RCC 7860 (cell line): ENCODE results near the gene SPATA20.
A peak's percentile ranks its signal among the peaks of the same experiment; 100 is the strongest.

Experiments used
- DNase-seq: peaks from one replicate; pipeline ENCODE4 v3.0.0-alpha.2; 2015; ENCODE audit warnings: low spot score
- FAIRE-seq: peaks from 2 replicates; lab custom pipeline; 2012; peaks lifted over from hg19 to GRCh38; lab: Jason Lieb, UNC

SPATA20 gene

DNA sequence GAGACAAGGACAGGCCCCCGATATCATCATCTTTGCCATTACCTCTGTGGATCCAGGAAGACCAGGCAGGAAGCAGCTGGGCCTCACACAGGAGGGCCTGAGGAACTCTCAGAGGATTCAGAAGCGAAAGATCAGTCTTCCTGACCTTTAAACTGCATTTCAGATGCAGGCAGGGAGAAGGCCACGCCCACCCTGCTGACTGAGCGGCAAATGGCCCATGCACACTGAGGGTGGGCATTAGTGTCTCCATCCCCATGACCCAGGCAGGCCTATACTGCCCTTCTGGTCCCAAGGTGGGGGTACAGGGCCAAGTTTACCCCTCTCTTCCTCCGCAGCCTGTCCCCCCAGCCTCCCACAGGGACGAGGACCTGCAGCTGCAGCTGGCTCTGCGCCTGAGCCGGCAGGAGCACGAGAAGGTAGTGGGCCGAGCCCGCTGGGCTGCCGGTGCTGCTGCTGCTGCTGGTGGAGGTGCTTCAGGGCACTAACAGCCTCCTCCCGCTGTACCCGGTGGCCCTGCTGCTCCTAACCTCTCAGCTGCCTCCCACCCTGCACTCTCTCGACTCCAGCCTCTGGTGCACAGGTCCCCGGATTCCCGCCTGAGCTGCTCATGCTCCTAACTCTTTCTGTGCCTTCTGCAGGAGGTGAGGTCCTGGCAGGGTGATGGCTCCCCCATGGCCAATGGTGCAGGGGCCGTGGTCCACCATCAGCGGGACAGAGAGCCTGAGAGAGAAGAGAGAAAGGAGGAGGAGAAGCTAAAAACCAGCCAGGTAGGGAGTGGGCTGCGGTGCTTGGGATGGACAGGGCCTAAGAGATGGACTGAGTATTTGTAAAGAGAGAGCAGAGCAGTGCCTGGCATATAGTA is 8.2 kb upstream of the SPATA20 start:
- DNase-seq (no peak), FAIRE-seq (no peak)

DNA sequence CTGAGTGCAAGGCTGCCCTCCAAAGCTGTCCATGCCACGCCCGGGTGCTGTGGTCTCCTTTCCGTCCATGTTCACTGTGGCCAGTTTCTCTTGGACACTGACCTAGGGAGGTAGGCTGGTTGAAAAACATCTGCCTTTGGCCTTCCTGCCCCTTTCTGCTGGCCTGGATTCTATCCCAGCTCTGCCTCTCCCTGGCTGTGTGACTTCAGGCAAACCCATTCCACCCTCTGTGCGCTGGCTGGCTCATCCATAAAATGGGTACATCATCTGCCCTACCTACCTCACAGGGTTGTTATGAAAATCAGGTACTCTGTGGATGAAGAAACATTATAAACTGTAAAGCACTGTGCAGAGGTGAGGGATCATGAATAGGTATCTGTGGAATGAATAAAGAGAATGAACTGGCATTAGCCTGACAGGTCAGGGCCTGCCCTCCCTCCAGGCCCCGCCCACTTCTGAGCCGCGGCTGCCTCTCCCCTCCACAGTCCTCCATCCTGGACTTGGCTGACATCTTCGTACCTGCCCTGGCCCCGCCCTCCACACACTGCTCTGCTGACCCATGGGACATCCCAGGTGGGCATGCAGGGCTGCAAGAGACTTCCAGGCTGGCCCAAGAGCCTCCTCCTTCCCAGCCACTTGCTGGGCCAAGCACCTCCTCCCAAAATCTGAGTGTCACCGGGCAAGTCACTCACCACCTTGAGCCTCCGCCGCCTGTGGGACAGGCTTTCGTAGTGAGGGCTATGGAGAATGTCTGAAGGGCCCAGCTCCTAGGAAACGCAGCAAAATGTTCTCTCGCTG is 7.0 kb upstream of the SPATA20 start:
- DNase-seq (no peak), FAIRE-seq (no peak)

DNA sequence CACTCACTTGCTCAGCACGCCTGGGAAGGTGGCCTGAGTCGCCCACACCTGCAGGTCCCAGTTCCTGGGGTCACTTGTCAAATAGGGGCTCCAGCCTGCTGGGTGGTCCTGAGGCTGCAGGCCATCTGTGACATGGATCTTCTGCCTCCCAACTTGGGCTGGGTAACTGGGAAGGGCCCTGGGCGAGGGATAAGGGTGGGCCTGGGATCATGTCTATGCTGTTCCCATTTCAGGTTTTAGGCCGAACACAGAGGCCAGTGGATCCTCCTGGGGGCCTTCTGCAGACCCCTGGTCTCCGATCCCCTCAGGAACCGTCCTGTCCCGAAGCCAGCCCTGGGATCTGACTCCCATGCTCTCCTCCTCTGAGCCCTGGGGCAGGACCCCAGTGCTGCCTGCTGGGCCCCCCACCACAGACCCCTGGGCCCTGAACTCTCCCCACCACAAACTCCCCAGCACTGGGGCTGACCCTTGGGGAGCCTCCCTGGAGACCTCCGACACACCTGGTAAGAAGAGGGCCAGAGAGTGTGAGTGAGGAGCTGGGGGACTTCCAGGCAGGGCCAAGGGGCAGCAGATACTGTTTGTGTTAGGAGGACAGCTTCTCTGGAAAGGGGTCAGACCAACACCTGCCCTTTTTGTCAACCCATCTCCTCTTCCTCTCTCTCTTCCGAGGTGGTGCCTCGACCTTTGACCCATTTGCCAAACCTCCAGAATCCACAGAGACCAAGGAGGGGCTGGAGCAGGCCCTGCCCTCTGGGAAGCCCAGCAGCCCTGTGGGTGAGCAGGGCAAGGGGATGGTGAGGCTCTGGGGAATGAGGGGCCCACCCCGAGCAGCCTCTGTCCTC is 6.2 kb upstream of the SPATA20 start:
- DNase-seq: no peak
- no peak for FAIRE-seq

DNA sequence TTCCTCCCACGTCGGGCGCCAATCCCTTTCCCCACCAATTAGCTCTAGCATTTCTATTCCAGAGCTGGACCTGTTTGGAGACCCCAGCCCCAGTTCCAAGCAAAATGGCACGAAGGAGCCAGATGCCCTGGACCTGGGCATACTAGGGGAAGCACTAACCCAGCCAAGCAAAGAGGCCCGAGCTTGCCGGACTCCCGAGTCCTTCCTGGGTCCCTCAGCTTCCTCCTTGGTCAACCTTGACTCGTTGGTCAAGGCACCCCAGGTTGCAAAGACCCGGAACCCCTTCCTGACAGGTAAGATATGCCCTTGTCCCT is 5.6 kb upstream of the SPATA20 start:
- FAIRE-seq (no peak), DNase-seq (no peak)

DNA sequence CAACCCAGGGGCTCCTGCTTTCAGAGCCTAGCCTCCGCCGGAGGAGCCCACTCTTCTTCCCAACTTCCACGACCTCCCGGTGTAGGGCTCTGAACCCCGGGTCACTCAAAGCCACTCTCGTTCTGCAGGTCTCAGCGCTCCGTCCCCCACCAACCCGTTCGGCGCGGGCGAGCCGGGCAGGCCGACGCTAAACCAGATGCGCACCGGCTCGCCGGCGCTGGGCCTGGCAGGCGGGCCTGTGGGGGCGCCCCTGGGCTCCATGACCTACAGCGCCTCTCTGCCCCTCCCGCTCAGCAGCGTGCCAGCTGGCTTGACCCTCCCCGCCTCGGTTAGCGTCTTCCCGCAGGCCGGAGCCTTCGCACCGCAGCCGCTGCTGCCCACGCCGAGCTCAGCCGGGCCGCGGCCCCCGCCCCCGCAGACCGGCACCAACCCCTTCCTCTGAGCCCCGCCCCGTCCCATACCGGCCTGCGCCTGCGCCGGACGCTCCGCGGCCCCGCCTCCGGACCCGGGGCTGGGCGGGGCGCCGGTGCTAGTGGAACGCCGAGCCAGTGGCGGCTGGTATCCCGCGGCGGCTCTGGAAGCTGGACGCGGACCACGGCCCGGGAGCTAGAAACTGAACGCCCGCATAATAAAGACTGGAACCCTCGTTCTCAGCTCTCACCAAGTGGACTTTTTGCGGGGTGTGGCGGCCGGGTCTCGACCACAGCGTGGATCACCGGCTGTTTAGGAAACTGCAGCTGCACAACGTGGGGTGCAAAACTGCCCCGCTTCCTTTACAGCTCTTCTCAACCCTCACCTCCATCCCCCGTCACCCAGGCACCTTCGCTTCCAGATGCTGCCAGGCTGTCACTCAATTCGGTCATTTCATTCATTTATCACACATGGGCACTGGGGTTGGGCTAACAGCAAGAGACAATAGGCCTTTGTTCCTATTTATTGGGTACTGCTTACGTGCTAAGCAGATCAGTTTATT is 5.0 kb upstream of the SPATA20 start:
- no peak for FAIRE-seq

DNA sequence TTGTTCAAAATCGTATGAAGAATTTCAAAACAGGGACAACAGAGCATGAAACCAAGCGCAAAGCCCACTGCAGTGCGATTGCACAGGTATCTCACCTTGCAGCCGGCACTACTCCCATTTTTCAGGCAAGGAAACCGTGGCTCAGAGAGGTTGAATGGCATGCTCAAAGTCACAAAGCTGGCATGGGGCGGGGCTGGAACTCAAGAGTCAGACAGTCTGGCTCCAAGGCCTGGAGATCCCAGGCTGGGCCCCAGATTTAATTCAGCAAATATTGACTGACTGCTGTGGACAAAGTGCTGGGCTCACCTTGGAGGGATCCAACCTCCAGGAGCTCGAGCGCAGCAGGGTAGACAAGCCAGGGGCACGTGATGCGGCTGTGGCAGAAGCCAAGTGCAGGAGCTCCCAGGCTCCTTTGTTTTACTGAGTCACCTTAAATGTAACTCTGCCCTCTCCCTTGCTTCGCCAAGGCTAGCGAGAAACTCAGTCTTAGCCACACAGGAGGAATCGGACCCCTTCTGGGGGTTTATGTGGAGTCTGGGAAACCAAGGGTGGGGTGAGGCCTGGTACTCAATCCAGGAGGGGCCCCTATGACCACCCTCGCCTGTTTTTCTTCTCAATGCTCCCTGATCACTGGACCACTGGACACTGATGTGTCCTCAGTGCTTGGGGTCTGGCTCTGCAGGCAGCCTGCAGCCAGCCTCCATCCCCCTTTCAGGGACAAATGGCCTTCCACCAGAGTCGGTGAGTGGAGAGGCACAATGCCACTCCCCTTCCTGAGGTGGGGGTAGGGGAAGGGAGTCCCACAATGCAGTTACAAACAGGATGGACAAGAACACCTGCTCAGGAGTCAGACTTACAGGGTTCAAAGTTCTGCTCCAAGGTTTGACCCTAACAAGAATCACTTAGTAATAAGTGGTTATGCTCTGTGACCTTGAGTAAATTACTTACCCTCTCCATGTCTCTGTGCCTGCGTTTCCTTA is 3.9 kb upstream of the SPATA20 start:
- FAIRE-seq: no peak
- DNase-seq: no peak

More for the DNA sequence above, 5.0 kb upstream of the SPATA20 start:
- DNase-seq: peak; percentile 52

DNA sequence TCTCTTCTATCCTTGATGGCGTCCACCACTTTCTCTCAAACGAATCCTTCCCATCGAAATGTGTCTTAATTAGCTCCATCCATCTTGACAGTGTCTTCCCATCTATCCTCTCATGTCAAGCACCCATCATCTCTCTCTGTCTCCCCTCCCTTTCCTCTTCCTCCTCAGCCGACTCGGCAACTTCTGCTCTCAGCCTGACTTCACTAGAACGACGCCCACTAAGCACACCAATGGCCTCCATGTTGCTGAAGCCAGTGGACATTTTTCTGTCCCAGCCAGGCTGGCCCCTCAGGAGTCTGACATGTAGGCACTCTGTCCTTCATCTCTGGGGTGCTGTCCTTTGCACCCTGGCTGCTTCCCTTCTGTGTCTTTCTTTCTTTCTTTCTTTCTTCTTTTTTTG is 2.5 kb upstream of the SPATA20 start:
- FAIRE-seq: no peak
- no peak for DNase-seq

DNA sequence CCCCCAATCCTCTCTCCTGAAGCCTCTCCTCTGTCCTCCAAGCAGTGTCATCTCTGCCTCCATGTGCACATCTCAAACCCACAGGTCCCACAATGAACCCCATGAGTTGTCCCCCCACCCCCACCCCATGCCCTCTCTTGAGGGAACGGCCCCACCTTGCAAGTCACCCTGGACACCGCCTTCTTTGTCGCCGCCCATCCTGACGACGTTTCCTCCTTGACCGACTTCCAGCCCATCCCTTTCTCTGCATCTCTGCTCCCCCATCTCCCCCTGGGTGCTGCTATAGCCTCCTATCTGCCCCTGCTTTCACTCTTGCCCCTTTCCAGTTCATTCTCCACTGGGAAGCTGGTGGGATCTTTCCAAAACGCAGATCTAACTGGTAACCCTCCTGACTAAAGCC is 1.7 kb upstream of the SPATA20 start:
- DNase-seq (no peak), FAIRE-seq (no peak)

DNA sequence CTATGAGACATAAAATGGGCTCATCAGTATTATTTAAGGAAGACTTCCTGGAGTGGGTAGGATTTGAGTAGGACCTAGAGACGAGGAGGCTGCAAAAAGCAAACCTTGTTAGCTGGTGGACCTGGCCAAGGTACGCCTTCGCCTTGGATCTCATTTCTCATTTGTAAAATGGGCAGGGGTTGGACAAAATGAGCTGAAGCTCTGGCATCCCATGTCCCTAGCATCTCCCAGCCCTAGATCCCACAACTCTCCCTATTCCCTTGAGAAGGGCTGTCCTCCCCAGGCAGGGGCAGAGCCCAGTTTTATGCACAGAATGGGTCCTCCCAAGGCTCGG is 306 bp upstream of the SPATA20 start:
- FAIRE-seq: no peak
- DNase-seq: no peak

DNA sequence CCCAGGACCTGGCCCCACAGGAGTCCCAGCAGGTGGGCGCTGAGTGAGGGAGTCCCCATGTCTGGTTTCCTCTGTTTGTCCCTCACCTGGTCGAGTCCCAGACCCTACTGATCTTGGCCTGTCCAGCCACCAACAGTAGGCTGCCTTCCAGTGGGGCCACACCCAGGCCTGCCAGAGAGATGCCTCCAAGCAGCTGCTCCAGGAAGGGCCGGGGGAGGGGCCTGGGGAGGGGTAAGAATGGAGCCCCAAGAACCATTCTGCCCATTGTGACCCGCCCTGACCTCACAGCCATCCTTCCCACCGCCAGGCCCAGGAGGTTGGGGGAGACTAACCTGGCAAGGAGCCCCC is 736 bp downstream of the SPATA20 start:
- DNase-seq (no peak), FAIRE-seq (no peak)

DNA sequence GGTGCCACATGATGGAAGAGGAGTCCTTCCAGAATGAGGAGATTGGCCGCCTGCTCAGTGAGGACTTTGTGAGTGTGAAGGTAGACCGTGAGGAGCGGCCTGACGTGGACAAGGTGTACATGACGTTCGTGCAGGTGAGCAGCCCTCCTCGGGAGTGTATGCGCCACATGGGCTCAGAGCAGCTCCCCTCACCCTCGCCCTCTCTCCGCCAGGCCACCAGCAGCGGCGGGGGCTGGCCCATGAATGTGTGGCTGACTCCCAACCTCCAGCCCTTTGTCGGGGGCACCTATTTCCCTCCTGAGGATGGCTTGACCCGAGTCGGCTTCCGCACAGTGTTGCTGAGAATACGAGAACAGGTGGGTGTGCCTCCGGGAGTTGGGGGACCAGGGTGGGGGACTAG is 1.9 kb downstream of the SPATA20 start:
- DNase-seq: no peak
- FAIRE-seq: no peak

DNA sequence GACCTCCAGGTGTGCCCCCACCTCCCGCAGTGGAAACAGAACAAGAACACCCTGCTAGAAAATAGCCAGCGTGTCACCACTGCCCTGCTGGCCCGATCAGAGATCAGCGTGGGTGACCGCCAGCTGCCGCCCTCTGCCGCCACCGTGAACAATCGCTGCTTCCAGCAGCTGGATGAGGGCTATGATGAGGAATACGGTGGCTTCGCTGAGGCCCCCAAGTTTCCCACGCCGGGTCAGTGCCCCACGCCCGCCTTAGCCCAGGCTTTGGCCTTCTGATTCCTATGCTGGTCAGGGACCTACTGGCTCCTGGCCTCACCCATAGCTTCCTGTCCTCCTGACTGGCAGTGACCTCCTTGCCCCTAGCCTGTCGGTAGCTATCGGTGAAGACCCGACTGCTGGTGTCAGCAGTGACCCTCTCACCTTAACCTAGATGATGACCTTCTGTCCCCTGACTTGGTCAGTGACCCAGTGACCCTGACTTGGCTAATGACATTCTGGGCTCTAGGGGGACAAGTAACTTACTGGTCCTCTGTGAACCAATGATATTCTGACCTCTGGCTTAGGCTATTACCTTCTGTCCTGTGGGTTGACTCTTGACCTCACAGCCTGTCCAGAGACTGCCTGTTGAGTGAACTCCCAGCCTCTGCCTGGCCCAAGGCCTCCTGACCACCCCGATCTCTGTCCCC is 2.4 kb downstream of the SPATA20 start:
- FAIRE-seq (no peak), DNase-seq (no peak)

DNA sequence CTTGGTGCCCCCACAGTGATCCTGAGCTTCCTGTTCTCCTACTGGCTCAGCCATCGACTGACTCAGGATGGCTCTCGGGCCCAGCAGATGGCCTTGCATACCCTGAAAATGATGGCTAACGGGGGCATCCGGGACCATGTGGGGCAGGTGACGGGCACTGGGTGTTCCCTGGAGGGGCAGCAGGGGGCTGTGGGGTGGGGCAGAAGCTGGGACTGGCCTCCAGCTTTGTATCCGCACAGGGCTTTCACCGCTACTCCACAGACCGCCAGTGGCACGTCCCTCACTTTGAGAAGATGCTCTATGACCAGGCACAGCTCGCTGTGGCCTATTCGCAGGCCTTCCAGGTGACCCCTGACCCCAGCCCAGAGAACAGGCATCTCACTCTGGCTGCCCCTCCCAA is 3.0 kb downstream of the SPATA20 start:
- no peak for DNase-seq
- FAIRE-seq: no peak

DNA sequence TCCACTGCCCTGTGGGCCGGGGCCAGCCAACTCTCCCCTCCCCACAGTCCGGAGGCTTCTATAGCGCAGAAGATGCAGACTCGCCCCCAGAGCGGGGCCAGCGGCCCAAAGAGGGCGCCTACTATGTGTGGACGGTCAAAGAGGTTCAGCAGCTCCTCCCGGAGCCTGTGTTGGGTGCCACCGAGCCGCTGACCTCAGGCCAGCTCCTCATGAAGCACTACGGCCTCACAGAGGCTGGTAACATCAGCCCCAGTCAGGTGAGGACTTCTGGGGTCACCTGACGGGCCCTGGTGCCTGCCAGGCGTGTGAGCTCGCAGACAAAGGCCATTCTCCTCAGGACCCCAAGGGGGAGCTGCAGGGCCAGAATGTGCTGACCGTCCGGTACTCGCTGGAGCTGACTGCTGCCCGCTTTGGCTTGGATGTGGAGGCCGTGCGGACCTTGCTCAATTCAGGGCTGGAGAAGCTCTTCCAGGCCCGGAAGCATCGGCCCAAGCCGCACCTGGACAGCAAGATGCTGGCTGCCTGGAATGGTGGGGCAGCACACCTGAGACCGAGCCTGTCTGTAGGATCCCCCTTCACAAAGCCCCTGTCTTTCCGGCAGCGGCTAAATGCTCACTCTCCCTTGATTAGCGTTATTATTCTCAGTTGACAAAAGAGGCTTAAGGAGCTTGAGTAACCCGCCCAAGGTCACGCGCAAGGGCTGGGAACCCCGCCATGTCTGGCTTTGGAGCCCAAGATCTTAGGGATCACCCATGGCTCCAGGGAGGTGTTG is 3.9 kb downstream of the SPATA20 start:
- peak; percentile 44 for DNase-seq

DNA sequence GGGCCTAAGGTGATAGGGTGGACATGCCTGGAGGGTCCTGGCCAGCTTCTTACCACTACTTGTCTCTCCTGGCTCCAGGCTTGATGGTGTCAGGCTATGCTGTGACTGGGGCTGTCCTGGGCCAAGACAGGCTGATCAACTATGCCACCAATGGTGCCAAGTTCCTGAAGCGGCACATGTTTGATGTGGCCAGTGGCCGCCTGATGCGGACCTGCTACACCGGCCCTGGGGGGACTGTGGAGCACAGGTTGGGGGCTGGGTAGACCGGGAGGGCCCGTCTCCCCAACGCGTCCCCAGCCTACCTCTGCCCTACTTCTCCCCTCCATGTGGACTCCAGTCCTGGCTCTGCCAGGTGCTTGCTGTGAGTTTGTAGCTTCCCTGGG is 4.5 kb downstream of the SPATA20 start:
- DNase-seq (no peak), FAIRE-seq (no peak)

More for the DNA sequence above, 3.9 kb downstream of the SPATA20 start:
- FAIRE-seq: no peak

DNA sequence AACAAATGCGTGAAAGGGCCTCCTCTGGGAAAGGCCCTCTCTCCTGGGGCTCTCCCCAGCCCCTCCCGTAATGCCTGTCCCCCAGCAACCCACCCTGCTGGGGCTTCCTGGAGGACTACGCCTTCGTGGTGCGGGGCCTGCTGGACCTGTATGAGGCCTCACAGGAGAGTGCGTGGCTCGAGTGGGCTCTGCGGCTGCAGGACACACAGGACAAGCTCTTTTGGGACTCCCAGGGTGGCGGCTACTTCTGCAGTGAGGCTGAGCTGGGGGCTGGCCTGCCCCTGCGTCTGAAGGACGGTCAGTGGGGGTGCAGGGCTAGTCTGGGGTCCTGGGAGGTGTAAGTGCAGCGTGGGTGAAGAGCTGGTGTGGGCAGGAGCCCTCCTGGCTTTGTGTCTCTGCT is 4.9 kb downstream of the SPATA20 start:
- no peak for DNase-seq
- FAIRE-seq: no peak

DNA sequence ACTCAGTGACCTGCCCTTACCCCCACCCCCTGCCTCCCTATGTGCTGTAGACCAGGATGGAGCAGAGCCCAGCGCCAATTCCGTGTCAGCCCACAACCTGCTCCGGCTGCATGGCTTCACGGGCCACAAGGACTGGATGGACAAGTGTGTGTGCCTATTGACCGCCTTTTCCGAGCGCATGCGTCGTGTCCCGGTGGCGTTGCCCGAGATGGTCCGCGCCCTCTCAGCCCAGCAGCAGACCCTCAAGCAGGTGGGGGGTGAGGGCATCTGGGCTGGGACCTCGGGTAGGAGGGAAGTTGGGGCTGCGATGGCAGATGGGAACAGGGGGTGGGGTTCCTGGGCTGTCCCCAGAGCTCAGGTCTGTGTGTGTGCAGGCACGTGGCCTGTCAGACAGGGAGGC is 7.2 kb downstream of the SPATA20 start:
- DNase-seq (no peak), FAIRE-seq (no peak)

DNA sequence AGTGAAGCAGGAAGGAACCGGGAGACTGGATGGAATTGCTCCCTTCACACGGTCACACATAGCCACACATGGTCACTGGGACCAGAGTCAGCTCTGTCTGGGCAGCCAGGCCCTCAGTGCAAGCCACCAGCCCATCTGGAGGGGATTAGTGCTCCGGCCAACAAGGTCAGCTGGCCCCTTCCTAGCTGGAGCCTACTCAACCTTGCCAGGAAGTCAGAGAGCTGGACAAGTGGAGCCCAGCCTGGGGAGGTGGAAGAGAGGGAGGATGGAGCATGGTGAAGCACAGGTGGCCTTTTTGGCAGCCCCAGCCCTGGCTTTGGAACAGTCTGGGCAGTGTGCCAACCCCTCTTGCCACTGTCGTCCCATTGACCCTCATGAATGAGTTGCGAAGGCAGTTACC is 9.8 kb downstream of the SPATA20 start:
- DNase-seq (no peak), FAIRE-seq (no peak)
